CD4-positive, alpha-beta T cell (primary cell): Measurements from ENCODE around the gene YDJC. TPM values are rescaled to one million over a fixed set of nuclear protein-coding genes. Genes with fewer than 3 reads are reported as not detected.

ENCODE experiments used
- ATAC-seq: fragments of 200-7000 bp; cut with Tn5 transposase; one replicate; pipeline ENCODE4 v1.10.0; 2022; ENCODE audit warnings: mild to moderate bottlenecking; ENCODE audit not compliant: poor library complexity
- CTCF ChIA-PET: fragments of 350-600 bp; sonication (Branson Sonifier 250); formaldehyde crosslinking; loops from one replicate; lab custom pipeline; 2021; ENCODE audit warnings: antibody characterized with exemption, inconsistent platforms; lab: Charles Lee
- POLR2A ChIA-PET: fragments of 350-600 bp; sonication (Branson Sonifier 250); formaldehyde crosslinking; loops from one replicate; lab custom pipeline; 2021; ENCODE audit warnings: antibody characterized with exemption, inconsistent platforms; lab: Charles Lee
- DNase-seq, 14 experiments: peaks; one replicate each; pipeline ENCODE4 v3.0.0-alpha.2; 2013 to 2020; ENCODE audit warnings: mixed read lengths in 2 of 14
- H3K27ac ChIP-seq, 2 donors: one replicate each; pipeline versions ENCODE4 v1.5.1 to v1.7.0; 2013; ENCODE audit warnings: low read length in 2 of 2, low read depth in 1 of 2, mild to moderate bottlenecking in 1 of 2
- H3K27me3 ChIP-seq, 2 experiments: 1 replicate in 1 of 2; 2 replicates in 1 of 2; pipeline versions ENCODE4 v1.6.1 to v1.7.0; 2013; ENCODE audit warnings: low read length in 2 of 2, control low read depth in 1 of 2, mild to moderate bottlenecking in 1 of 2, moderate library complexity in 1 of 2; ENCODE audit not compliant: insufficient read depth in 2 of 2, control insufficient read depth in 1 of 2
- H3K36me3 ChIP-seq: one replicate; pipeline ENCODE4 v1.6.1; 2013; ENCODE audit warnings: low read length, control low read depth; ENCODE audit not compliant: insufficient read depth
- H3K4me1 ChIP-seq: one replicate; pipeline ENCODE4 v1.6.1; 2013; ENCODE audit warnings: low read length, control low read depth; ENCODE audit not compliant: insufficient read depth
- H3K4me3 ChIP-seq: one replicate; pipeline ENCODE4 v1.5.1; 2013; ENCODE audit warnings: mild to moderate bottlenecking, low read length, moderate library complexity
- H3K9me3 ChIP-seq, 2 experiments: 1 replicate in 1 of 2; 2 replicates in 1 of 2; pipeline versions ENCODE4 v1.6.1 to v1.7.0; 2013; ENCODE audit warnings: low read length in 2 of 2, mild to moderate bottlenecking in 2 of 2, control low read depth in 1 of 2, moderate library complexity in 1 of 2; ENCODE audit not compliant: control insufficient read depth in 1 of 2, insufficient read depth in 1 of 2
- H3K27ac Mint-ChIP-seq: one replicate; pipeline ENCODE4 v1.8.0; 2020; ENCODE audit warnings: mixed read lengths
- H3K27me3 Mint-ChIP-seq: one replicate; pipeline ENCODE4 v1.8.0; 2021; ENCODE audit warnings: mixed read lengths
- H3K36me3 Mint-ChIP-seq: one replicate; pipeline ENCODE4 v1.8.0; 2021; ENCODE audit warnings: low read depth, mixed read lengths
- H3K4me1 Mint-ChIP-seq: one replicate; pipeline ENCODE4 v1.8.0; 2021; ENCODE audit warnings: low read depth, mixed read lengths
- H3K4me3 Mint-ChIP-seq: one replicate; pipeline ENCODE4 v1.8.0; 2020; ENCODE audit warnings: mild to moderate bottlenecking, mixed read lengths
- H3K9me3 Mint-ChIP-seq: one replicate; pipeline ENCODE4 v1.8.0; 2020; ENCODE audit warnings: mixed read lengths
- CTCF ChIP-seq: fragments of 200-600 bp; IDR thresholded peaks from one replicate; pipeline ENCODE4 v1.8.0; 2022; ENCODE audit warnings: antibody characterized with exemption, mild to moderate bottlenecking
- intact Hi-C, 2 experiments: fragments of 100-400 bp; cut with DNase I in 1 of 2; cut with micrococcal nuclease in 1 of 2; formaldehyde crosslinking; loops; one replicate each; pipeline versions ENCODE4 v1.15.1 to v1.9.0; 2023 to 2025; cut with DNase I, micrococcal nuclease
- total RNA-seq, 174 experiments: library from RNA in 2 of 174; stranded (reverse) in 2 of 174; gene quantifications; one replicate each; pipeline ENCODE4 v1.2.3 and lab custom pipeline; 2021 to 2026

The YDJC gene
- total RNA-seq, 2 experiments from 2014 or later: 23.9 to 25.2 TPM

DNA sequence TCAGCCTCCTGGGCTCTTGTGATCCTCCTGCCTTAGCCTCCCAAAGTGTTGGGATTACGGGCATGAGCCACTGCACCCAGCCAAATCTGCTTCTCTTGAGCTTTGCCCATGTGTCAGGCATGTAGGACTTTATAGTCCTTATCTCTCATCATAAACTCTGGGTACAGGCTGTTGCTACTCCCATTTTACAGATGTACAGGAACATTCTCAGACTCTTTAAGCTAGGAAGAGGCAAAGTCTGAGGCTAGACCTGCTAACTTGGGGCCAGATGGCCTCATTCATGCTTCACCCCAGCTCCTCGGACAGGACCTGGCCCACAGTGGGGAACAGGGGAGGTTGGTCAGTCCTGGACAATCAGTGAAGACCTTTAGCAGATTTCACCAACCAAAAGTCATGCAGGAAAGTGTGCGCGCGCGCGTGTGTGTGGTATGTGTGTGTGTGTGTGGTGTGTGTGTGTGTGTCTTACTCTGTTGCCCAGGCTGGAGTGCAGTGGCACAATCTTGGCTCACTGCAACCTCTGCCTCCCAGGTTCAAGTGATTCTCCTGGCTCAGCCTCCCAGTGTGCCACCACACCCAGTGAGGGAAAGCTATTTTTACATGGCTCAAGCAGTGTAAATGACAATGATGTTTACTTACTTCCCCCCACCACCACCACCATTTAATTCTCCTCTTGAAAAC, 23.8 kb downstream of the YDJC start:
- Histone ChIP-seq H3K9me3 (no peaks in the 10 kb centered on the region), H3K4me1 (peaks cover 25% of the 10 kb centered on the region), H3K27me3 (no peaks in the 10 kb centered on the region), H3K4me3 (no peak overlapping the region), H3K36me3 (peaks cover 17% of the 10 kb centered on the region), H3K27ac (no peak overlapping the region)
- ATAC-seq: no peak
- TF ChIP-seq CTCF: no peak
- no peak for DNase-seq
- Mint-ChIP-seq H3K36me3 (peaks cover 23% of the 10 kb centered on the region), H3K4me3 (no peak overlapping the region), H3K27ac (peak overlapping the region; percentile 36), H3K27me3 (no peaks in the 10 kb centered on the region), H3K9me3 (no peaks in the 10 kb centered on the region), H3K4me1 (peaks cover 40% of the 10 kb centered on the region)
- intact Hi-C loops: loop anchor here in 1 of 2 experiments (2.0 kb wide), 1 partner anchor 21 kb away; no protein-coding TSS in a partner anchor
- ChIA-PET CTCF (interaction anchor here (1.5 kb wide), 1 partner anchor 36 kb away, joined by 4 read pairs; the partner anchor contains the start of gene SDF2L1), POLR2A (interaction anchor here (1.0 kb wide), 1 partner anchor 19 kb away, joined by 3 read pairs; no protein-coding TSS in a partner anchor)

DNA sequence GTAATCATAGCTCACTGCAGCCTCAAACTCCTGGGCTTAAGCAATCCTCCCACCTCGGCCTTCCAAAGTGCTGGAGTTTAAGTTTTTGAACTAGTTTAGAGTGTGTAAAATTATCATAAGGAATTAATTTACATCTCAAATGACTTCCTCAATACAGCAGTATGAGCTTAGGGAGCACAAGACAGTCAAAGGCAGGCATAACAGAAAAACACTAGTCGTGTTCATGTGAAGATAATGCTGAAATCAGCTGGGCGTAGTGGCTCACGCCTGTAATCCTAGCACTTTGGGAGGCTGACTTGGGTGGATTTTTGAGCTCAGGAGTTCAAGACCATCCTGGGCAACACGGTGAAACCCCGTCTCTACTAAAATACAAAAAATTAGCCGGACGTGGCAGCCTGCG, 25.8 kb downstream of the YDJC start:
- Histone ChIP-seq H3K36me3 (peaks cover 4% of the 10 kb centered on the region), H3K9me3 (no peaks in the 10 kb centered on the region), H3K4me3 (no peak overlapping the region), H3K27ac (no peak overlapping the region), H3K4me1 (peaks cover 31% of the 10 kb centered on the region), H3K27me3 (no peaks in the 10 kb centered on the region)
- Mint-ChIP-seq H3K4me3 (no peak overlapping the region), H3K27ac (no peak overlapping the region), H3K27me3 (no peaks in the 10 kb centered on the region), H3K36me3 (peaks cover 19% of the 10 kb centered on the region), H3K4me1 (peaks cover 40% of the 10 kb centered on the region), H3K9me3 (no peaks in the 10 kb centered on the region)
- TF ChIP-seq CTCF: no peak
- no peak for ATAC-seq
- CTCF ChIA-PET: interaction anchor here (0.7 to 1.9 kb wide), 2 partner anchors 13 to 158 kb away, joined by 4 read pairs; no protein-coding TSS in a partner anchor
- POLR2A ChIA-PET: no interaction called here
- intact Hi-C loops: loop anchor here in 1 of 2 experiments (2.0 kb wide), 1 partner anchor 19 kb away; no protein-coding TSS in a partner anchor
- DNase-seq: no peak

GRCh38 chr22:21602579-21602978, 27.2 kb downstream of the YDJC start:
- no peaks in the 10 kb centered on the region for H3K27me3 ChIP-seq
- H3K4me3 Mint-ChIP-seq: no peak overlapping the region
- no peaks in the 10 kb centered on the region for H3K9me3 Mint-ChIP-seq
- no peak for DNase-seq
- H3K4me3 ChIP-seq: no peak overlapping the region
- ATAC-seq: no peak
- H3K27me3 Mint-ChIP-seq: no peaks in the 10 kb centered on the region
- POLR2A ChIA-PET: interaction anchor here (0.9 to 1.3 kb wide), 2 partner anchors 12 to 14 kb away, joined by 3 read pairs; no protein-coding TSS in a partner anchor
- CTCF ChIA-PET: interaction anchor here (1.9 kb wide), 1 partner anchor 14 kb away, joined by 4 read pairs; no protein-coding TSS in a partner anchor
- peaks cover 35% of the 10 kb centered on the region for H3K4me1 ChIP-seq
- no peak for TF ChIP-seq CTCF
- H3K36me3 Mint-ChIP-seq: peaks cover 27% of the 10 kb centered on the region
- H3K27ac ChIP-seq: no peak overlapping the region
- H3K9me3 ChIP-seq: no peaks in the 10 kb centered on the region
- peaks cover 4% of the 10 kb centered on the region for H3K36me3 ChIP-seq
- intact Hi-C loops: no loop called here
- peaks cover 42% of the 10 kb centered on the region for H3K4me1 Mint-ChIP-seq
- H3K27ac Mint-ChIP-seq: peak overlapping the region; percentile 52
